Tibial nerve (tissue), 4 donors: ENCODE results near the gene KLRC2.

Experiments
- EP300 ChIP-seq, 2 donors: sonication (generic); formaldehyde crosslinking; IDR thresholded peaks; one replicate each; pipeline ENCODE4 v1.6.1; 2017; ENCODE audit warnings: antibody characterized with exemption in 2 of 2, mild to moderate bottlenecking in 1 of 2
- POLR2A ChIP-seq, 2 donors: fragments of 450-650 bp; IDR thresholded peaks; one replicate each; pipeline ENCODE4 v1.6.1; 2017; ENCODE audit warnings: antibody characterized with exemption in 2 of 2, mild to moderate bottlenecking in 2 of 2, moderate library complexity in 2 of 2
- TF ChIP-seq, protein P1 (sequence below), 5 experiments: fragments of 200-600 bp in 3 of 5; fragments of 450-650 bp in 2 of 5; sonication (generic) in 3 of 5; IDR thresholded peaks; one replicate each; pipeline ENCODE4 v1.5.1; 2016 to 2019; ENCODE audit warnings: antibody characterized with exemption in 5 of 5, mild to moderate bottlenecking in 3 of 5, moderate library complexity in 2 of 5

DNA sequence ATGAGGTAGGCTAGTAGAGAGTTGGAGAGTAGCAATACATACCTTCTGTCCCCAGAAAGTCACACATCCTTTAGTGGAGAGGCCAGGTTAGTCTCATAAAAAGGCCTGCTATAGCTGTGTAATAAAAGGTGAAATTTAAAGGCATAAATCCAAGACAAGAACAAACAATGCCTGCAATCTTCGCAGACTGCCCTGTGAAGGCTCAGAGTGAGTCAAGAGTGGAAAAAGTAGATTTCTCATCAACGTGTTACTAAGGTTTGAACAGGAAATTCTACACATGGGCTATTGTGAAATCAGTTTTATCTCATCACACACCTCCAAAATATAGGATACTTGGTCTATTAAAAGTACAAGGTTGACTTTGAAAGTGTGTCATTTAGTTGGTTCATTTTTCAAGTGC lies 17.3 kb upstream of the KLRC2 start, which contains the start of gene KLRC1:
- TF ChIP-seq, protein P1, sequence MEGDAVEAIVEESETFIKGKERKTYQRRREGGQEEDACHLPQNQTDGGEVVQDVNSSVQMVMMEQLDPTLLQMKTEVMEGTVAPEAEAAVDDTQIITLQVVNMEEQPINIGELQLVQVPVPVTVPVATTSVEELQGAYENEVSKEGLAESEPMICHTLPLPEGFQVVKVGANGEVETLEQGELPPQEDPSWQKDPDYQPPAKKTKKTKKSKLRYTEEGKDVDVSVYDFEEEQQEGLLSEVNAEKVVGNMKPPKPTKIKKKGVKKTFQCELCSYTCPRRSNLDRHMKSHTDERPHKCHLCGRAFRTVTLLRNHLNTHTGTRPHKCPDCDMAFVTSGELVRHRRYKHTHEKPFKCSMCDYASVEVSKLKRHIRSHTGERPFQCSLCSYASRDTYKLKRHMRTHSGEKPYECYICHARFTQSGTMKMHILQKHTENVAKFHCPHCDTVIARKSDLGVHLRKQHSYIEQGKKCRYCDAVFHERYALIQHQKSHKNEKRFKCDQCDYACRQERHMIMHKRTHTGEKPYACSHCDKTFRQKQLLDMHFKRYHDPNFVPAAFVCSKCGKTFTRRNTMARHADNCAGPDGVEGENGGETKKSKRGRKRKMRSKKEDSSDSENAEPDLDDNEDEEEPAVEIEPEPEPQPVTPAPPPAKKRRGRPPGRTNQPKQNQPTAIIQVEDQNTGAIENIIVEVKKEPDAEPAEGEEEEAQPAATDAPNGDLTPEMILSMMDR (IDR thresholded peaks at IDR 0.05): no peak
- TF ChIP-seq POLR2A (IDR thresholded peaks at IDR 0.05): no peak
- no peak for TF ChIP-seq EP300 (IDR thresholded peaks at IDR 0.05)
